HepG2 (cell line): ENCODE measurements around the gene ATR. TPM values are rescaled to one million over a fixed set of nuclear protein-coding genes. Genes with fewer than 3 reads are reported as not detected.

Experiments
- DBP ChIP-seq: sonication (generic); formaldehyde crosslinking; IDR thresholded peaks from 2 replicates; pipeline ENCODE4 v1.4.0; 2020; ENCODE audit warnings: missing genetic modification reagents; ENCODE audit errors: not compliant biosample characterization
- IRF9 ChIP-seq: sonication (generic); formaldehyde crosslinking; IDR thresholded peaks from 2 replicates; pipeline ENCODE4 v1.8.0; 2022; ENCODE audit warnings: missing genetic modification reagents, mild to moderate bottlenecking, borderline replicate concordance
- KDM6A ChIP-seq: IDR thresholded peaks from 2 replicates; pipeline ENCODE4 v1.6.1; 2016; ENCODE audit warnings: low read depth
- KLF11 ChIP-seq: IDR thresholded peaks from 2 replicates; pipeline ENCODE4 v1.6.1; 2016; ENCODE audit warnings: missing compliant biosample characterization
- MIER3 ChIP-seq: IDR thresholded peaks from 2 replicates; pipeline ENCODE4 v1.6.1; 2016; ENCODE audit warnings: missing compliant biosample characterization, borderline replicate concordance
- MIXL1 ChIP-seq: IDR thresholded peaks from 2 replicates; pipeline ENCODE4 v1.6.1; 2016
- PREB ChIP-seq: sonication (generic); formaldehyde crosslinking; IDR thresholded peaks from 2 replicates; pipeline ENCODE4 v1.4.0; 2020; ENCODE audit warnings: missing genetic modification reagents
- RFX3 ChIP-seq: IDR thresholded peaks from 2 replicates; pipeline ENCODE4 v1.6.1; 2016; ENCODE audit warnings: missing biosample characterization, missing genetic modification reagents
- RFX5 ChIP-seq: IDR thresholded peaks from 2 replicates; pipeline ENCODE4 v1.6.1; 2011; ENCODE audit warnings: low read depth, low read length, improper control_type of control experiment
- SATB2 ChIP-seq: sonication (generic); formaldehyde crosslinking; IDR thresholded peaks from 2 replicates; pipeline ENCODE4 v1.5.0; 2020; ENCODE audit warnings: missing genetic modification reagents
- SKI ChIP-seq: fragments of 450-650 bp; IDR thresholded peaks from one replicate; pipeline ENCODE4 v1.6.1; 2018; ENCODE audit warnings: mild to moderate bottlenecking; ENCODE audit not compliant: partially characterized antibody
- SSRP1 ChIP-seq: IDR thresholded peaks from 2 replicates; pipeline ENCODE4 v1.6.1; 2016; ENCODE audit warnings: control low read depth
- TBX2 ChIP-seq: sonication (generic); formaldehyde crosslinking; IDR thresholded peaks from 2 replicates; pipeline ENCODE4 v1.5.0; 2020; ENCODE audit warnings: missing genetic modification reagents, mild to moderate bottlenecking, borderline replicate concordance
- TEAD2 ChIP-seq: sonication (generic); formaldehyde crosslinking; IDR thresholded peaks from 2 replicates; pipeline ENCODE4 v1.9.0; 2021; ENCODE audit warnings: missing genetic modification reagents
- ZKSCAN1 ChIP-seq: fragments of 150-350 bp; IDR thresholded peaks from 2 replicates; pipeline ENCODE4 v1.6.1; 2014; ENCODE audit warnings: low read length
- ZNF768 ChIP-seq: sonication (generic); formaldehyde crosslinking; IDR thresholded peaks from 2 replicates; pipeline ENCODE4 v1.4.0; 2020; ENCODE audit warnings: missing genetic modification reagents
- ZNF878 ChIP-seq: sonication (generic); formaldehyde crosslinking; IDR thresholded peaks from 2 replicates; pipeline ENCODE4 v1.8.1; 2023; ENCODE audit warnings: mild to moderate bottlenecking, missing genetic modification reagents, moderate library complexity
- polyA plus RNA-seq, 8 experiments: library from polyadenylated mRNA; depleted of rRNA in 3 of 8; stranded (reverse) in 7 of 8; unstranded in 1 of 8; fragments of >200 nt; fragmentation: Illumina TruSeq in 4 of 8; extraction: Trizol in 4 of 8; gene quantifications; 2 replicates each; pipeline versions ENCODE4 v1.2.1 to v1.2.3, GENCODE V29; 2011 to 2016; ENCODE audit warnings: low read depth in 4 of 8, missing spikeins in 1 of 8, mixed read lengths in 1 of 8; ENCODE audit not compliant: insufficient read depth in 1 of 8
- total RNA-seq, 5 experiments: library from RNA; depleted of rRNA; stranded (reverse); fragments of >200 nt; fragmentation: Illumina TruSeq; extraction: Trizol; gene quantifications; 2 replicates each; pipeline ENCODE4 v1.2.3, GENCODE V29; 2016; ENCODE audit warnings: low read depth in 1 of 5
- TF ChIP-seq, protein P1 (sequence below): sonication (generic); formaldehyde crosslinking; IDR thresholded peaks from 2 replicates; pipeline ENCODE4 v1.8.1; 2022; ENCODE audit warnings: low read depth, mild to moderate bottlenecking, missing genetic modification reagents
- TF ChIP-seq, protein P2 (sequence below): sonication (generic); formaldehyde crosslinking; conservative IDR thresholded peaks from 2 replicates; pipeline ENCODE4 v1.8.0; 2022; ENCODE audit warnings: missing genetic modification reagents
- TF ChIP-seq, protein P3 (sequence below): IDR thresholded peaks from 2 replicates; pipeline ENCODE4 v1.6.1; 2016; ENCODE audit warnings: low read depth, control low read depth

The ATR gene
- total and polyA plus RNA-seq, 2 of the 13 experiments (the other 11 are each of a cell fraction or from before 2014, with no cell fraction given), result 6.6 to 17.0 TPM

- TF ChIP-seq PREB (CRISPR knock-in tag), result no peak
- peak; percentile 88 for TF ChIP-seq MIXL1 (CRISPR knock-in tag)
- TF ChIP-seq TEAD2 (CRISPR knock-in tag), result no peak
- TF ChIP-seq, protein P1, sequence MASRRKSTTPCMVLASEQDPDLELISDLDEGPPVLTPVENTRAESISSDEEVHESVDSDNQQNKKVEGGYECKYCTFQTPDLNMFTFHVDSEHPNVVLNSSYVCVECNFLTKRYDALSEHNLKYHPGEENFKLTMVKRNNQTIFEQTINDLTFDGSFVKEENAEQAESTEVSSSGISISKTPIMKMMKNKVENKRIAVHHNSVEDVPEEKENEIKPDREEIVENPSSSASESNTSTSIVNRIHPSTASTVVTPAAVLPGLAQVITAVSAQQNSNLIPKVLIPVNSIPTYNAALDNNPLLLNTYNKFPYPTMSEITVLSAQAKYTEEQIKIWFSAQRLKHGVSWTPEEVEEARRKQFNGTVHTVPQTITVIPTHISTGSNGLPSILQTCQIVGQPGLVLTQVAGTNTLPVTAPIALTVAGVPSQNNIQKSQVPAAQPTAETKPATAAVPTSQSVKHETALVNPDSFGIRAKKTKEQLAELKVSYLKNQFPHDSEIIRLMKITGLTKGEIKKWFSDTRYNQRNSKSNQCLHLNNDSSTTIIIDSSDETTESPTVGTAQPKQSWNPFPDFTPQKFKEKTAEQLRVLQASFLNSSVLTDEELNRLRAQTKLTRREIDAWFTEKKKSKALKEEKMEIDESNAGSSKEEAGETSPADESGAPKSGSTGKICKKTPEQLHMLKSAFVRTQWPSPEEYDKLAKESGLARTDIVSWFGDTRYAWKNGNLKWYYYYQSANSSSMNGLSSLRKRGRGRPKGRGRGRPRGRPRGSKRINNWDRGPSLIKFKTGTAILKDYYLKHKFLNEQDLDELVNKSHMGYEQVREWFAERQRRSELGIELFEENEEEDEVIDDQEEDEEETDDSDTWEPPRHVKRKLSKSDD (CRISPR knock-in tag), result 0 out of 2 replicates have a peak, but pooled peaks have one; percentile 44
- TF ChIP-seq ZNF768 (CRISPR knock-in tag), result peak; percentile 84
- TF ChIP-seq, protein P2, sequence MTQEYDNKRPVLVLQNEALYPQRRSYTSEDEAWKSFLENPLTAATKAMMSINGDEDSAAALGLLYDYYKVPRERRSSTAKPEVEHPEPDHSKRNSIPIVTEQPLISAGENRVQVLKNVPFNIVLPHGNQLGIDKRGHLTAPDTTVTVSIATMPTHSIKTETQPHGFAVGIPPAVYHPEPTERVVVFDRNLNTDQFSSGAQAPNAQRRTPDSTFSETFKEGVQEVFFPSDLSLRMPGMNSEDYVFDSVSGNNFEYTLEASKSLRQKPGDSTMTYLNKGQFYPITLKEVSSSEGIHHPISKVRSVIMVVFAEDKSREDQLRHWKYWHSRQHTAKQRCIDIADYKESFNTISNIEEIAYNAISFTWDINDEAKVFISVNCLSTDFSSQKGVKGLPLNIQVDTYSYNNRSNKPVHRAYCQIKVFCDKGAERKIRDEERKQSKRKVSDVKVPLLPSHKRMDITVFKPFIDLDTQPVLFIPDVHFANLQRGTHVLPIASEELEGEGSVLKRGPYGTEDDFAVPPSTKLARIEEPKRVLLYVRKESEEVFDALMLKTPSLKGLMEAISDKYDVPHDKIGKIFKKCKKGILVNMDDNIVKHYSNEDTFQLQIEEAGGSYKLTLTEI, result no peak
- TF ChIP-seq KLF11 (CRISPR knock-in tag), result peak; percentile 33; the same call in 1 of the 2 replicates
- peak; percentile 95 for TF ChIP-seq TBX2 (CRISPR knock-in tag)
- TF ChIP-seq SKI, result peak; percentile 74
- TF ChIP-seq, protein P3, sequence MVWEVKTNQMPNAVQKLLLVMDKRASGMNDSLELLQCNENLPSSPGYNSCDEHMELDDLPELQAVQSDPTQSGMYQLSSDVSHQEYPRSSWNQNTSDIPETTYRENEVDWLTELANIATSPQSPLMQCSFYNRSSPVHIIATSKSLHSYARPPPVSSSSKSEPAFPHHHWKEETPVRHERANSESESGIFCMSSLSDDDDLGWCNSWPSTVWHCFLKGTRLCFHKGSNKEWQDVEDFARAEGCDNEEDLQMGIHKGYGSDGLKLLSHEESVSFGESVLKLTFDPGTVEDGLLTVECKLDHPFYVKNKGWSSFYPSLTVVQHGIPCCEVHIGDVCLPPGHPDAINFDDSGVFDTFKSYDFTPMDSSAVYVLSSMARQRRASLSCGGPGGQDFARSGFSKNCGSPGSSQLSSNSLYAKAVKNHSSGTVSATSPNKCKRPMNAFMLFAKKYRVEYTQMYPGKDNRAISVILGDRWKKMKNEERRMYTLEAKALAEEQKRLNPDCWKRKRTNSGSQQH (CRISPR knock-in tag), result peak; percentile 74; the same call in 1 of the 2 replicates
- peak; percentile 15 for TF ChIP-seq DBP (CRISPR knock-in tag)
- peak; percentile 27 for TF ChIP-seq SATB2
- peak; percentile 98 for TF ChIP-seq IRF9 (CRISPR knock-in tag)
- peak; percentile 93 for TF ChIP-seq MIER3
- TF ChIP-seq ZNF878, result peak; percentile 98
- peak; percentile 86; the same call in 1 of the 2 replicates for TF ChIP-seq SSRP1 (CRISPR knock-in tag)
- no peak for TF ChIP-seq RFX5
- TF ChIP-seq ZKSCAN1, result no peak
- peak; percentile 72 for TF ChIP-seq RFX3 (CRISPR knock-in tag)
- TF ChIP-seq KDM6A (CRISPR knock-in tag), result no peak
These were observed at the start of gene ATR (continued) for GRCh38 chr3:142578329-142579223.
